GM12878 (cell line): Measurements from ENCODE around the gene IRAK2. TPM values are rescaled to one million over a fixed set of nuclear protein-coding genes. Genes with fewer than 3 reads are reported as not detected.
A peak's percentile ranks its signal among the peaks of the same experiment; 100 is the strongest.

Source experiments
- ATAC-seq: fragments of 200-7000 bp; cut with Tn5 transposase; 3 replicates; pipeline ENCODE4 v1.9.1; 2020; ENCODE audit warnings: mild to moderate bottlenecking, moderate library complexity
- BruUV-seq: library from RNA; stranded (reverse); fragments of 400-500 nt; replicated peaks from 2 replicates; lab custom pipeline; 2021; lab: Mats Ljungman, UMichigan
- CTCF ChIA-PET: fragments of 300-600 bp; sonication (Branson Sonifier 250); formaldehyde crosslinking; extraction: SDS; loops from one replicate; lab custom pipeline; 2021; ENCODE audit warnings: inconsistent platforms; lab: Yijun Ruan, JAX
- POLR2A ChIA-PET: fragments of 350-600 bp; formaldehyde crosslinking; extraction: SDS; loops from one replicate; lab custom pipeline; 2021; ENCODE audit warnings: inconsistent platforms; lab: Charles Lee
- RAD21 ChIA-PET: fragments of 300-600 bp; sonication (Branson Sonifier 250); formaldehyde crosslinking; loops from one replicate; lab custom pipeline; 2023; ENCODE audit warnings: antibody characterized with exemption; ENCODE audit not compliant: unreplicated experiment; lab: Charles Lee
- SMC1A ChIA-PET: fragments of 300-600 bp; sonication (Branson Sonifier 250); formaldehyde crosslinking; loops from one replicate; lab custom pipeline; 2023; ENCODE audit not compliant: unreplicated experiment, uncharacterized antibody; lab: Charles Lee
- DNase-seq: peaks from one replicate; pipeline ENCODE4 v3.0.0-alpha.2; 2011; ENCODE audit warnings: low read depth, low spot score
- FAIRE-seq: peaks from 3 replicates; lab custom pipeline; 2011; peaks lifted over from hg19 to GRCh38; lab: Jason Lieb, UNC
- H2AFZ ChIP-seq: 2 replicates; pipeline ENCODE4 v1.6.0; 2011; ENCODE audit warnings: low read depth, low read length, control low read depth; ENCODE audit not compliant: control insufficient read depth
- H3K27ac ChIP-seq: 2 replicates; pipeline ENCODE4 v1.5.1; 2011; ENCODE audit warnings: control low read depth; ENCODE audit not compliant: control insufficient read depth, insufficient read depth
- H3K27me3 ChIP-seq, 2 experiments: replicated peaks in 1 of 2; 2 replicates each; pipeline versions ENCODE4 v1.6.0 to v1.6.1; 2011; ENCODE audit warnings: low read length in 1 of 2; ENCODE audit not compliant: control insufficient read depth in 2 of 2, insufficient read depth in 2 of 2
- H3K36me3 ChIP-seq, 2 experiments: 2 replicates each; pipeline ENCODE4 v1.5.1; 2011; ENCODE audit warnings: low read length in 1 of 2; ENCODE audit not compliant: control insufficient read depth in 2 of 2, insufficient read depth in 2 of 2
- H3K4me1 ChIP-seq: 2 replicates; pipeline ENCODE4 v1.6.1; 2011; ENCODE audit warnings: mild to moderate bottlenecking, low read length, moderate library complexity, mixed read lengths; ENCODE audit not compliant: control insufficient read depth, insufficient read depth
- H3K4me2 ChIP-seq: 2 replicates; pipeline ENCODE4 v1.6.0; 2011; ENCODE audit warnings: control low read depth; ENCODE audit not compliant: control insufficient read depth, insufficient read depth
- H3K4me3 ChIP-seq: fragments of 200-600 bp; sonication (generic); 2 replicates; pipeline ENCODE4 v1.5.1; 2016
- H3K79me2 ChIP-seq: 2 replicates; pipeline ENCODE4 v1.6.0; 2011; ENCODE audit warnings: low read length; ENCODE audit not compliant: control insufficient read depth, insufficient read depth
- H3K9ac ChIP-seq: 2 replicates; pipeline ENCODE4 v1.8.0; 2011; ENCODE audit warnings: low read length, control low read depth, mixed read lengths; ENCODE audit not compliant: control insufficient read depth, insufficient read depth
- H3K9me3 ChIP-seq: replicated peaks from 3 replicates; pipeline ENCODE4 v1.5.1; 2011; ENCODE audit warnings: mild to moderate bottlenecking, low read length; ENCODE audit not compliant: control insufficient read depth, insufficient read depth
- H4K20me1 ChIP-seq: 2 replicates; pipeline ENCODE4 v1.6.0; 2011; ENCODE audit not compliant: control insufficient read depth, insufficient read depth
- ATF7 ChIP-seq: fragments of 450-650 bp; IDR thresholded peaks from 2 replicates; pipeline ENCODE4 v1.6.1; 2016; ENCODE audit warnings: low read depth, mild to moderate bottlenecking
- FOS ChIP-seq: IDR thresholded peaks from 3 replicates; pipeline ENCODE4 v1.6.1; 2011; ENCODE audit warnings: borderline replicate concordance; ENCODE audit not compliant: insufficient read length; ENCODE audit errors: extremely low read depth
- GABPA ChIP-seq: IDR thresholded peaks from 2 replicates; pipeline ENCODE4 v1.6.1; 2014; ENCODE audit warnings: antibody characterized with exemption, low read depth, mild to moderate bottlenecking, inconsistent platforms
- IKZF2 ChIP-seq, 2 experiments: fragments of 450-650 bp; IDR thresholded peaks; 2 replicates each; pipeline ENCODE4 v1.6.1; 2017; ENCODE audit warnings: mild to moderate bottlenecking in 2 of 2, moderate library complexity in 2 of 2
- LARP7 ChIP-seq: fragments of 450-650 bp; IDR thresholded peaks from 2 replicates; pipeline ENCODE4 v1.6.1; 2017; ENCODE audit warnings: mild to moderate bottlenecking
- MEF2A ChIP-seq: IDR thresholded peaks from 2 replicates; pipeline ENCODE4 v1.6.1; 2011; ENCODE audit warnings: low read depth, mild to moderate bottlenecking, low read length, moderate library complexity; ENCODE audit not compliant: insufficient read depth
- NR2C1 ChIP-seq: fragments of 450-650 bp; IDR thresholded peaks from 2 replicates; pipeline ENCODE4 v1.6.1; 2017; ENCODE audit warnings: antibody characterized with exemption, mild to moderate bottlenecking, moderate library complexity
- POLR2AphosphoS5 ChIP-seq: IDR thresholded peaks from 2 replicates; pipeline ENCODE4 v1.6.1; 2011; ENCODE audit warnings: mild to moderate bottlenecking, low read length, inconsistent platforms
- RCOR1 ChIP-seq: conservative IDR thresholded peaks from 2 replicates; pipeline ENCODE4 v1.6.1; 2012; ENCODE audit warnings: low read depth, low read length, improper control_type of control experiment
- SMC3 ChIP-seq: IDR thresholded peaks from 2 replicates; pipeline ENCODE4 v1.6.1; 2011; ENCODE audit warnings: low read length, improper control_type of control experiment, borderline replicate concordance
- SPI1 ChIP-seq: IDR thresholded peaks from 2 replicates; pipeline ENCODE4 v1.6.1; 2011; ENCODE audit warnings: low read depth, mild to moderate bottlenecking, low read length, moderate library complexity, borderline replicate concordance; ENCODE audit not compliant: insufficient read depth
- WRNIP1 ChIP-seq: IDR thresholded peaks from 2 replicates; pipeline ENCODE4 v1.6.1; 2011; ENCODE audit warnings: low read depth, low read length, improper control_type of control experiment, borderline replicate concordance
- ZBED1 ChIP-seq: IDR thresholded peaks from 2 replicates; pipeline ENCODE4 v1.6.1; 2016; ENCODE audit warnings: borderline replicate concordance
- ZNF207 ChIP-seq: fragments of 450-650 bp; IDR thresholded peaks from 2 replicates; pipeline ENCODE4 v1.6.1; 2014; ENCODE audit warnings: antibody characterized with exemption, mild to moderate bottlenecking, borderline replicate concordance
- WGBS: methylation state at CpG from one replicate; pipeline ENCODE4 v1.1.6; 2016; ENCODE audit warnings: low lambda C conversion rate; ENCODE audit not compliant: insufficient replicate concordance, insufficient coverage; ENCODE audit errors: missing lambda C conversion rate; 5-methylcytosine and 5-hydroxymethylcytosine counted together
- in situ Hi-C: fragments of 300-500 bp; cut with MboI; formaldehyde crosslinking; loops from 9 replicates; pipeline ENCODE4 v1.14.3; 2018; ENCODE audit warnings: mixed read lengths
- intact Hi-C: fragments of 100-400 bp; cut with micrococcal nuclease; formaldehyde crosslinking; loops from one replicate; pipeline ENCODE4 v1.14.2; 2022; ENCODE audit not compliant: unreplicated experiment
- polyA plus RNA-seq, 11 experiments: library from polyadenylated mRNA; depleted of rRNA in 4 of 11; unstranded in 6 of 11; stranded (reverse) in 5 of 11; fragments of >200 nt; fragmentation: Nextera tagmentation in 4 of 11; fragmentation: Illumina TruSeq in 1 of 11; extraction: Ambion mirVana in 4 of 11; extraction: Trizol in 1 of 11; gene quantifications; 1 replicate in 1 of 11; 2 replicates in 10 of 11; pipeline versions ENCODE4 v1.2.1 to v1.2.3, GENCODE V29; 2011 to 2016; ENCODE audit warnings: inconsistent platforms in 2 of 11, missing spikeins in 2 of 11, low read depth in 1 of 11
- total RNA-seq, 4 experiments: library from RNA; depleted of rRNA in 3 of 4; stranded (reverse); fragments of >200 nt in 3 of 4; fragmentation: Illumina TruSeq in 1 of 4; extraction: Trizol in 1 of 4; gene quantifications; 2 replicates each; pipeline versions ENCODE4 v1.2.1 to v1.2.3, GENCODE V29; 2013 to 2021
- TF ChIP-seq, protein P1 (sequence below): IDR thresholded peaks from 2 replicates; pipeline ENCODE4 v1.6.1; 2011; ENCODE audit warnings: low read depth, low read length, improper control_type of control experiment, borderline replicate concordance
- TF ChIP-seq, protein P2 (sequence below), 3 experiments: IDR thresholded peaks in 2 of 3; conservative IDR thresholded peaks in 1 of 3; 2 replicates each; pipeline ENCODE4 v1.5.1; 2011; ENCODE audit warnings: low read depth in 3 of 3, low read length in 3 of 3, mild to moderate bottlenecking in 3 of 3, control low read depth in 2 of 3, moderate library complexity in 2 of 3, inconsistent platforms in 1 of 3, mixed read lengths in 1 of 3; ENCODE audit not compliant: control insufficient read depth in 2 of 3, insufficient read depth in 1 of 3; ENCODE audit errors: extremely low read depth in 1 of 3

IRAK2 gene
- total and polyA plus RNA-seq, 10 of the 15 experiments (the other 5 are each of a cell fraction or from before 2014, with no cell fraction given): 0.48 to 5.7 (median 4.5) TPM

DNA sequence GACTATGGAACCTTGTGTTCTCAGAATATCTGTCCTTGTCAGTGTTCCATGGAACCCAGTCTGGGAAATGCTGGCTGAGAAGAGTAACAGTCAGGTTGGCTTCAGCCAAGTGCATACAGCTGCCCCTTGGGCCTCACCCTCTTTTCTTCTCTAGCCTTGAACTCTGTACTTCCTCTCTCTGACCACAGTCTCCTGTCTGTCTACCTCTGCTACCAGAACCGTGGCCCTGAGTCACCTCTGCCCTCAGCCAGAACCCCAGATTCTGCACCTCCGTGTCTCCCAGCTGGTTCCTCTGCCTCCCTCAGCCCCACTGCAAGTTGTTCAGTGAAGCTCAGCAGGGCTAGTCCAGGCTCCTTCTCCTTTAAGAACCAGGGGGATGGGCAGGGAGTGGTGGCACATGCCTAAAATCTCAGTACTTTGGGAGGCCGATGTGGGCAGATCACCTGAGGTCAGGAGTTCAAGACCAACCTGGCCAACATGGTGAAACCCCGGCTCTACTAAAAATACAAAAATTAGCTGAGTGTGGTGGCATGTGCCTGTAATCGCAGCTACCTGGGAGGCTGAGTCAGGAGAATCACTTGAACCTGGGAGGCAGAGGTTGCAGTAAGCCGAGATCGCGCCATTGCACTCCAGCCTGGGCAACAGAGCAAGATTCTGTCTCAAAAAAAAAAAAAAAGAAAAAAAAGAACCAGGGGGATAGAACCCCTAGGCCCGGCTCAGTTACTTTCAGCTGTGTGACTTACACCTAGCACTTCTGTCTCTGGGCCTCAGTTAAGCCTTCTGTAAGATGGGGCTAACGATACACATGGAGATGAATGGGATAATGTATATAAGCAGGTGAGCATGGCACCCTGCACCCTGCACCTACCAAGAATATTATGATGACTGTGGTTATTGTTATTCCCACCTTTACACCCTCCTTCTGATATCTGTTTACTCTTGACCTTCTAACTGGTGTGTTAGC, 59.2 kb downstream of the IRAK2 start (continued):
- TF ChIP-seq NR2C1 (peak; percentile 49; the same call in 1 of the 2 replicates), SPI1 (peak; percentile 72), IKZF2 (IDR thresholded peaks at IDR 0.05) (0 out of 4 replicates have a peak, but pooled peaks have one; percentile 17 to 20)
- TF ChIP-seq, protein P1, sequence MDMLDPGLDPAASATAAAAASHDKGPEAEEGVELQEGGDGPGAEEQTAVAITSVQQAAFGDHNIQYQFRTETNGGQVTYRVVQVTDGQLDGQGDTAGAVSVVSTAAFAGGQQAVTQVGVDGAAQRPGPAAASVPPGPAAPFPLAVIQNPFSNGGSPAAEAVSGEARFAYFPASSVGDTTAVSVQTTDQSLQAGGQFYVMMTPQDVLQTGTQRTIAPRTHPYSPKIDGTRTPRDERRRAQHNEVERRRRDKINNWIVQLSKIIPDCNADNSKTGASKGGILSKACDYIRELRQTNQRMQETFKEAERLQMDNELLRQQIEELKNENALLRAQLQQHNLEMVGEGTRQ: no peak
- TF ChIP-seq, all 136 proteins: peak for 25

DNA sequence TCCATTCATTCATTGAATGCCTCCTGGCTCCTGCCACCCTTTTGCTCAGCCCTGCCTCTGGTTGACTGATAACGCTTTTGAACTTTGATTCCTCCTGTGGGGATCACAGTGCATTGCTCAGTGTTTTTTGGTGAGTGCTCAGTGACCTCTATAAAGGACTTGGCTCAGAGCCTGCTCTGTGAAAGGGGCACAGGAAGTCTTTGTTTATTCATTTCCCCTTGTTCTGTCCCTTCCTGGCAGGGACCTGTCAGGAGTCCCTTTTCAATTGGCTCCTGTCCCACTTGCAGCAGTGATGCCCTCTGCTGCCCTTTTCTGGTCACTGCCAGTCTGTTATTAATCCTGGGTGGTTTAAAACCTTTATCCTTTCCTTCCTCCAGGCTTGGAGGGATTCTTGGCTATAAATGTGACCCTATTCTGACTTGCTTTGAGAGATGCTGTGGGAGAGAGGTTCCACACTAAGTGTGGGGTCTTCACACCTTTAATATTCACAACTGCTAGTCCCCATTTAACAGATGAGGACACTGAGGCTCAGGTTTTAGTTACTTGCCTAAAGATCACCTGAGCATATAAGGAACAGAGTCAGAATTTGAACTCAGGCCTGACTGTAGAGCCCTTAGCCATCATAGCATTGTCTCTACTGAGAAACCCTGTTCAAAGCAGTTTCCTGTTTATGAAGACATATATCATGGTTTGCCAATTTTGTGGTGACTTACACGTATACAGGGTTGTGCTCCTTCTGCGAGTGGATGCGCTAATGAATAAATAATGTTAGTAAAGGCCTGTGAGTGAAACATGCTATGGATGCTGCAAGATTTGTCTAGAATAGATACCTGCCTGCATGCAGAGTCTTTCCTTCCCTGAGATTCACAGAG, 60.3 kb downstream of the IRAK2 start:
- no peak overlapping the region; the same call in 1 of the 2 replicates for H2AFZ ChIP-seq
- BruUV-seq: TSS peak; percentile 42
- H3K9ac ChIP-seq: no peak overlapping the region
- no peaks in the 10 kb centered on the region for H3K79me2 ChIP-seq
- intact Hi-C loops (loop anchor here (2.0 to 10.0 kb wide), 6 partner anchors 43 to 270 kb away; partner anchors contain the start of genes BRK1, FANCD2, IRAK2 and PRRT3), in situ Hi-C loops (no loop called here)
- H4K20me1 ChIP-seq: no peaks in the 10 kb centered on the region
- H3K27me3 ChIP-seq: no peaks in the 10 kb centered on the region
- H3K27ac ChIP-seq: peak overlapping the region; percentile 31
- H3K9me3 ChIP-seq: no peaks in the 10 kb centered on the region; the same call in 2 of the 3 replicates
- peak; percentile 66 for ATAC-seq
- CTCF ChIA-PET: interaction anchor here (1.0 to 2.9 kb wide), 8 partner anchors 32 to 293 kb away, joined by 3 to 31 read pairs (median 5); partner anchors contain the start of gene CRELD1
- no peak overlapping the region for H3K4me3 ChIP-seq
- WGBS: 16% methylated on average over 4 of the region's 4 CpGs
- POLR2A ChIA-PET: interaction anchor here (1.1 to 1.4 kb wide), 2 partner anchors 89 to 199 kb away, joined by 3 read pairs; partner anchors contain the start of gene FANCD2
- SMC1A ChIA-PET: interaction anchor here (0.6 to 5.2 kb wide), 8 partner anchors 25 to 292 kb away, joined by 3 to 165 read pairs (median 6); partner anchors contain the start of gene CRELD1
- no peaks in the 10 kb centered on the region; a peak in 1 of 4 replicates for H3K36me3 ChIP-seq
- H3K4me2 ChIP-seq: peak overlapping the region; percentile 65
- RAD21 ChIA-PET: interaction anchor here (1.6 to 5.2 kb wide), 5 partner anchors 26 to 96 kb away, joined by 3 to 99 read pairs (median 30); partner anchors contain the start of genes IRAK2 and SEC13
- no peak for FAIRE-seq
- H3K4me1 ChIP-seq: peaks cover 62% of the 10 kb centered on the region
- DNase-seq: no peak
- TF ChIP-seq RCOR1 (no peak), SMC3 (peak; percentile 93), ATF7 (peak; percentile 19; the same call in 1 of the 2 replicates), LARP7 (0 out of 2 replicates have a peak, but pooled peaks have one; percentile 42), WRNIP1 (no peak), ZNF207 (peak; percentile 66; the same call in 1 of the 2 replicates), FOS (no peak), ZBED1 (no peak), POLR2AphosphoS5 (no peak), MEF2A (no peak), GABPA (no peak)
- TF ChIP-seq, protein P2, sequence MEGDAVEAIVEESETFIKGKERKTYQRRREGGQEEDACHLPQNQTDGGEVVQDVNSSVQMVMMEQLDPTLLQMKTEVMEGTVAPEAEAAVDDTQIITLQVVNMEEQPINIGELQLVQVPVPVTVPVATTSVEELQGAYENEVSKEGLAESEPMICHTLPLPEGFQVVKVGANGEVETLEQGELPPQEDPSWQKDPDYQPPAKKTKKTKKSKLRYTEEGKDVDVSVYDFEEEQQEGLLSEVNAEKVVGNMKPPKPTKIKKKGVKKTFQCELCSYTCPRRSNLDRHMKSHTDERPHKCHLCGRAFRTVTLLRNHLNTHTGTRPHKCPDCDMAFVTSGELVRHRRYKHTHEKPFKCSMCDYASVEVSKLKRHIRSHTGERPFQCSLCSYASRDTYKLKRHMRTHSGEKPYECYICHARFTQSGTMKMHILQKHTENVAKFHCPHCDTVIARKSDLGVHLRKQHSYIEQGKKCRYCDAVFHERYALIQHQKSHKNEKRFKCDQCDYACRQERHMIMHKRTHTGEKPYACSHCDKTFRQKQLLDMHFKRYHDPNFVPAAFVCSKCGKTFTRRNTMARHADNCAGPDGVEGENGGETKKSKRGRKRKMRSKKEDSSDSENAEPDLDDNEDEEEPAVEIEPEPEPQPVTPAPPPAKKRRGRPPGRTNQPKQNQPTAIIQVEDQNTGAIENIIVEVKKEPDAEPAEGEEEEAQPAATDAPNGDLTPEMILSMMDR (IDR thresholded peaks at IDR 0.05 in 2 of 3, conservative IDR thresholded peaks at IDR 0.05 in 1 of 3; ENCODE audit: control insufficient read depth in 2 of 3, extremely low read depth in 1 of 3, insufficient read depth in 1 of 3, low read depth in 3 of 3, low read length in 3 of 3): peak; percentile 73 to 89 (median 87)
